Neural progenitor cell (in vitro differentiated cells): ENCODE data around the gene ATP1A3.

ENCODE experiments used
- EZH2 ChIP-seq: fragments of 200-600 bp; sonication (generic); IDR thresholded peaks from 2 replicates; pipeline ENCODE4 v1.6.1; 2017; ENCODE audit warnings: antibody characterized with exemption, mild to moderate bottlenecking, moderate library complexity
- EZH2phosphoT487 ChIP-seq: fragments of 200-600 bp; sonication (generic); IDR thresholded peaks from 2 replicates; pipeline ENCODE4 v1.6.1; 2017; ENCODE audit warnings: antibody characterized with exemption
- TF ChIP-seq, protein P1 (sequence below): fragments of 200-600 bp; sonication (generic); IDR thresholded peaks from 2 replicates; pipeline ENCODE4 v1.5.1; 2017; ENCODE audit warnings: antibody characterized with exemption, mild to moderate bottlenecking

DNA sequence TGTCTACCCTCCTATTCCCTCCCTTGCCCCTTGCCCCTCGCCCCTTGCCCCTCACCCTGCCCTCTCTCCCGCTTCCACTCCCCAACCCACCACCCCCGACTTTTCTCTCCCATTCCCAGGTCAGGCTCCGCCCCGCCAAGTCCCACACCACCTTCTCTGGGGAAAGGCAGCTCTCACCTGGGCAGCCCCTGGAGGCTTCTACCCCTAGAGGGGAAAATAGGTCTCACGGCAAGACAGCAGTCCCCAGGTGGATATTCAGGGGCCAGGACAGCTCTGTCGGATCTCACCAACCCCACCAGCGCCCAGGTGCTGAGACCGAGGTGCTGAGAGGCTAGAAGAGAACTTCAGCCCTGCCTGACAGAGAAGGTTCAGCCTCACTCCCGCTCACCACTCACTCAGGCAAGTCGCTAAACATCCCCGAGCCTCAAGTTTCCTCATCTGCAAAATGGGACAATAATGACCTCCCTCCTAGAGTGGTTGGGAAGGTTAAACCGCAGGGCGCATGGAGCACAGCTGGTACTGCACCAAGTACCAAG is 64.4 kb downstream of the ATP1A3 start:
- TF ChIP-seq, protein P1, sequence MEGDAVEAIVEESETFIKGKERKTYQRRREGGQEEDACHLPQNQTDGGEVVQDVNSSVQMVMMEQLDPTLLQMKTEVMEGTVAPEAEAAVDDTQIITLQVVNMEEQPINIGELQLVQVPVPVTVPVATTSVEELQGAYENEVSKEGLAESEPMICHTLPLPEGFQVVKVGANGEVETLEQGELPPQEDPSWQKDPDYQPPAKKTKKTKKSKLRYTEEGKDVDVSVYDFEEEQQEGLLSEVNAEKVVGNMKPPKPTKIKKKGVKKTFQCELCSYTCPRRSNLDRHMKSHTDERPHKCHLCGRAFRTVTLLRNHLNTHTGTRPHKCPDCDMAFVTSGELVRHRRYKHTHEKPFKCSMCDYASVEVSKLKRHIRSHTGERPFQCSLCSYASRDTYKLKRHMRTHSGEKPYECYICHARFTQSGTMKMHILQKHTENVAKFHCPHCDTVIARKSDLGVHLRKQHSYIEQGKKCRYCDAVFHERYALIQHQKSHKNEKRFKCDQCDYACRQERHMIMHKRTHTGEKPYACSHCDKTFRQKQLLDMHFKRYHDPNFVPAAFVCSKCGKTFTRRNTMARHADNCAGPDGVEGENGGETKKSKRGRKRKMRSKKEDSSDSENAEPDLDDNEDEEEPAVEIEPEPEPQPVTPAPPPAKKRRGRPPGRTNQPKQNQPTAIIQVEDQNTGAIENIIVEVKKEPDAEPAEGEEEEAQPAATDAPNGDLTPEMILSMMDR, result no peak
- peak; percentile 76 for TF ChIP-seq EZH2
- no peak for TF ChIP-seq EZH2phosphoT487
